Sigmoid colon (tissue), 7 donors: ENCODE results near the gene KCNJ15. TPM values are rescaled to one million over a fixed set of nuclear protein-coding genes. Genes with fewer than 3 reads are reported as not detected.

Experiments
- DNase-seq: peaks from one replicate; pipeline ENCODE4 v3.0.0-alpha.2; 2019
- H3K27ac ChIP-seq, 4 donors: fragments of 200-600 bp; sonication (generic); one replicate each; pipeline ENCODE4 v1.5.1; 2016 to 2019; ENCODE audit warnings: mild to moderate bottlenecking in 1 of 4
- H3K27me3 ChIP-seq, 3 donors: fragments of 200-600 bp; sonication (generic); one replicate each; pipeline ENCODE4 v1.5.1; 2019; ENCODE audit warnings: mild to moderate bottlenecking in 1 of 3
- H3K36me3 ChIP-seq, 4 donors: fragments of 200-600 bp; sonication (generic); one replicate each; pipeline ENCODE4 v1.5.1; 2016 to 2019
- H3K4me1 ChIP-seq, 4 donors: fragments of 200-600 bp; sonication (generic); one replicate each; pipeline ENCODE4 v1.5.1; 2017 to 2019
- H3K4me3 ChIP-seq, 4 donors: fragments of 200-600 bp; sonication (generic); one replicate each; pipeline ENCODE4 v1.5.1; 2017 to 2019; ENCODE audit warnings: mild to moderate bottlenecking in 2 of 4, moderate library complexity in 1 of 4
- H3K9me3 ChIP-seq, 4 donors: fragments of 200-600 bp in 3 of 4; sonication (generic) in 3 of 4; one replicate each; pipeline versions ENCODE4 v1.5.1 to v1.6.1; 2013 to 2019
- EP300 ChIP-seq, 4 donors: sonication (generic); formaldehyde crosslinking; IDR thresholded peaks; one replicate each; pipeline ENCODE4 v1.6.1; 2017; ENCODE audit warnings: antibody characterized with exemption in 4 of 4
- POLR2A ChIP-seq, 2 donors: fragments of 450-650 bp; IDR thresholded peaks; one replicate each; pipeline ENCODE4 v1.6.1; 2016; ENCODE audit warnings: antibody characterized with exemption in 2 of 2, mild to moderate bottlenecking in 2 of 2, moderate library complexity in 2 of 2
- POLR2AphosphoS5 ChIP-seq, 4 donors: sonication (generic); formaldehyde crosslinking; IDR thresholded peaks; one replicate each; pipeline ENCODE4 v1.6.1; 2017; ENCODE audit warnings: antibody characterized with exemption in 4 of 4
- WGBS, 2 donors: extraction: QIAGEN DNeasy Blood & Tissue Kit; methylation state at CpG; one replicate each; pipeline ENCODE4 v1.1.7; 2013; 5-methylcytosine and 5-hydroxymethylcytosine counted together
- intact Hi-C: fragments of 100-400 bp; cut with DNase I; formaldehyde crosslinking; loops from one replicate; pipeline ENCODE4 v1.15.1; 2023
- polyA plus RNA-seq, 3 donors: library from polyadenylated mRNA; stranded (reverse); fragments of 200-250 nt; gene quantifications; one replicate each; pipeline ENCODE4 v1.2.3, GENCODE V29; 2013
- total RNA-seq, 4 donors: library from RNA; depleted of rRNA; stranded (reverse); fragments of >200 nt; gene quantifications; one replicate each; pipeline ENCODE4 v1.1.0, GENCODE V29; 2016
- TF ChIP-seq, protein P1 (sequence below), 4 experiments: fragments of 450-650 bp in 3 of 4; fragments of 200-600 bp in 1 of 4; IDR thresholded peaks; one replicate each; pipeline ENCODE4 v1.5.1; 2016 to 2019; ENCODE audit warnings: antibody characterized with exemption in 4 of 4, mild to moderate bottlenecking in 3 of 4, moderate library complexity in 2 of 4
- donor health status: healthy with polysubstance abuse.
- donor health status: Bipolar disorder and iron deficiency.
- donor health status: healthy.

The KCNJ15 gene
- total and polyA plus RNA-seq, 7 donors, result 0.22 to 0.60 (median 0.49) TPM; not detected in 4

DNA sequence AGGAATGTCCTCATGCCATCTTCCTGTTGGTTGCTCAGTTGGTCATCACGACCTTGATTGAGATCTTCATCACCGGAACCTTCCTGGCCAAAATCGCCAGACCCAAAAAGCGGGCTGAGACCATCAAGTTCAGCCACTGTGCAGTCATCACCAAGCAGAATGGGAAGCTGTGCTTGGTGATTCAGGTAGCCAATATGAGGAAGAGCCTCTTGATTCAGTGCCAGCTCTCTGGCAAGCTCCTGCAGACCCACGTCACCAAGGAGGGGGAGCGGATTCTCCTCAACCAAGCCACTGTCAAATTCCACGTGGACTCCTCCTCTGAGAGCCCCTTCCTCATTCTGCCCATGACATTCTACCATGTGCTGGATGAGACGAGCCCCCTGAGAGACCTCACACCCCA, 42.9 kb downstream of the KCNJ15 start:
- Histone ChIP-seq H3K4me1 (peaks cover 0 to 14% (median 6%) of the 10 kb centered on the region in 4 donors), H3K9me3 (no peaks in the 10 kb centered on the region), H3K4me3 (no peak overlapping the region), H3K36me3 (no peaks in the 10 kb centered on the region), H3K27me3 (peaks cover 0 to 9% (median 5%) of the 10 kb centered on the region in 3 donors), H3K27ac (no peak overlapping the region)
- WGBS, 2 donors, result 89 to 90% methylated on average over 8 of the region's 8 CpGs
- TF ChIP-seq POLR2AphosphoS5 (IDR thresholded peaks at IDR 0.05), result no peak
- TF ChIP-seq POLR2A (IDR thresholded peaks at IDR 0.05), result no peak
- TF ChIP-seq EP300 (IDR thresholded peaks at IDR 0.05), result no peak
- TF ChIP-seq, protein P1, sequence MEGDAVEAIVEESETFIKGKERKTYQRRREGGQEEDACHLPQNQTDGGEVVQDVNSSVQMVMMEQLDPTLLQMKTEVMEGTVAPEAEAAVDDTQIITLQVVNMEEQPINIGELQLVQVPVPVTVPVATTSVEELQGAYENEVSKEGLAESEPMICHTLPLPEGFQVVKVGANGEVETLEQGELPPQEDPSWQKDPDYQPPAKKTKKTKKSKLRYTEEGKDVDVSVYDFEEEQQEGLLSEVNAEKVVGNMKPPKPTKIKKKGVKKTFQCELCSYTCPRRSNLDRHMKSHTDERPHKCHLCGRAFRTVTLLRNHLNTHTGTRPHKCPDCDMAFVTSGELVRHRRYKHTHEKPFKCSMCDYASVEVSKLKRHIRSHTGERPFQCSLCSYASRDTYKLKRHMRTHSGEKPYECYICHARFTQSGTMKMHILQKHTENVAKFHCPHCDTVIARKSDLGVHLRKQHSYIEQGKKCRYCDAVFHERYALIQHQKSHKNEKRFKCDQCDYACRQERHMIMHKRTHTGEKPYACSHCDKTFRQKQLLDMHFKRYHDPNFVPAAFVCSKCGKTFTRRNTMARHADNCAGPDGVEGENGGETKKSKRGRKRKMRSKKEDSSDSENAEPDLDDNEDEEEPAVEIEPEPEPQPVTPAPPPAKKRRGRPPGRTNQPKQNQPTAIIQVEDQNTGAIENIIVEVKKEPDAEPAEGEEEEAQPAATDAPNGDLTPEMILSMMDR (IDR thresholded peaks at IDR 0.05), result no peak
- DNase-seq, result no peak
- intact Hi-C loops, result no loop called here

DNA sequence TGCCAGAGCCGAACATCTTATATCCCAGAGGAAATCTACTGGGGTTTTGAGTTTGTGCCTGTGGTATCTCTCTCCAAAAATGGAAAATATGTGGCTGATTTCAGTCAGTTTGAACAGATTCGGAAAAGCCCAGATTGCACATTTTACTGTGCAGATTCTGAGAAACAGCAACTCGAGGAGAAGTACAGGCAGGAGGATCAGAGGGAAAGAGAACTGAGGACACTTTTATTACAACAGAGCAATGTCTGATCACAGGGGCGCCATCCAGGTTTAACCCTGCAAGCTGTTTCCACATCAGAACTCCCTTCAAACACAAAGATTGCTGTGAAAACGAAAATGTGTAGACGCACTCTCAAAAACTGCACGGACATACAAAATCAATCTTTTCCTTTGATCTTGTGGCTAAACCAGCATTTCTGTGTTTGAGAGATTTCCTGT, 43.4 kb downstream of the KCNJ15 start:
- peaks cover 0 to 9% (median 6%) of the 10 kb centered on the region in 3 donors for H3K27me3 ChIP-seq
- H3K4me1 ChIP-seq, result peaks cover 0 to 14% (median 6%) of the 10 kb centered on the region in 4 donors
- TF ChIP-seq POLR2AphosphoS5 (IDR thresholded peaks at IDR 0.05) (no peak), POLR2A (IDR thresholded peaks at IDR 0.05) (no peak), EP300 (IDR thresholded peaks at IDR 0.05) (no peak)
- TF ChIP-seq, protein P1 (IDR thresholded peaks at IDR 0.05), result no peak
- H3K36me3 ChIP-seq, result no peaks in the 10 kb centered on the region
- intact Hi-C loops, result no loop called here
- H3K27ac ChIP-seq, result no peak overlapping the region
- no peaks in the 10 kb centered on the region for H3K9me3 ChIP-seq
- no peak for DNase-seq
- H3K4me3 ChIP-seq, result no peak overlapping the region
- WGBS, 2 donors, result 47 to 72% methylated on average over 7 of the region's 7 CpGs

DNA sequence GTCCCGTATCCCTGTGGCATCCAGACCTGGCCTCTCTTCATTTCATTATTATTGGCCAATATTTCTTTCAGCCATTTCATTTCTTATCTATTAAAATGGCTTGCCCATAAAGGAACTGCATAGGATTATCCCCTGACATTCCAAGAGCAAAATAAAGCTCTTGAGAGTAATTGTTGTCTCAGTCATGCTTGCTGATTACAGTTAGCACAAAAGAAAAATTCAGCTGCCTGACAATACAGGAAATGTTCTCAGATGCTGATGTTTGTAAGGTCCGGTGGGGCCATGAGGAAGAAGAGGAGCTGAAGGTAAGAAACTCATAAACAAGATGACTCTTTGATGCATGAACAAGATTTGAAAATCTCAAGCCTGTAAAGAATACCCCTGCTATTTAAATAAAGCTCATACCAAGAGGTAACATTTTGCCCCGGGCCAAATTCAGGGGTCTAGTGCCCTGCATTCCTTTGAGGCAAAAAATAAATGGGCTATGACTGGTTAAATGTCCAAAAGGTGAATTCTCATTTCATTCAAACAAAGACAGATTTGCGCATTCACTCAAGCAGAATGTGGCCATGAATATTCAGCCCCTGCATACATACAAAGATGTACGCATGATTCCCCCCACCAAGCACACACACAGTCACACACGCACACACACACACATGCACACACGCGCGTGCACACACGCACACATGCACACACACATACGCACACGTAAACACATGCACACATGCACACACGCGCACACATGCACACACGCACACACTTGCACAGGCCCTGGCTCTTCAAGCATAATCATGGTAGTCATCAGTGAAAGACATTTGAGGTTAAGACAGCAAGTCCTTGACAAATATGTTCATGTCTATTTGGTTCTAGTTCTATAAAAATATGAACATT, 44.8 kb downstream of the KCNJ15 start:
- TF ChIP-seq POLR2AphosphoS5 (IDR thresholded peaks at IDR 0.05) (no peak), POLR2A (IDR thresholded peaks at IDR 0.05) (no peak), EP300 (IDR thresholded peaks at IDR 0.05) (no peak)
- TF ChIP-seq, protein P1 (IDR thresholded peaks at IDR 0.05), result no peak
- peaks cover 0 to 12% (median 9%) of the 10 kb centered on the region in 3 donors for H3K27me3 ChIP-seq
- H3K27ac ChIP-seq, result no peak overlapping the region
- H3K4me3 ChIP-seq, result no peak overlapping the region
- H3K9me3 ChIP-seq, result no peaks in the 10 kb centered on the region
- no peaks in the 10 kb centered on the region for H3K36me3 ChIP-seq
- H3K4me1 ChIP-seq, result peaks cover 0 to 11% (median 5%) of the 10 kb centered on the region in 4 donors
- no peak for DNase-seq
- WGBS, 2 donors, result 86 to 87% methylated on average over 15 of the region's 15 CpGs
- intact Hi-C loops, result no loop called here

DNA sequence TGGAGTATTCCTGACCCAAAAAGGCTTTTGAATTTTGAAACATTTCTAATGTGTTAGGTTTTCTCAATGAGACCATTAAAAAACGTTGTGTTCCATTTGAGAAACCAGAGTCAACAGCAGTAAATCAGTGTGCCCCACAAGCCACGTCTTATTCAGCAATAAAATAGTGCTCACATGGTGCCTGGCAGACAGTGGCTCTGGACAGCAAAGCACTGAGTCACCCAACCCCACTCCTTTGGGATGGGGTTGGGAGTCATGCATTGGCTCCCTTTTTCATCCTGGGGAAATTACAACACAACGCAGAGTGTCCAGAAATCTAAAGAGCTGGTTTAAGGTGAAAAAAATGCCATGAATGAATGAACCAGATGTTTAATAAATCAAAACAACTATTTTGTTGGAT, 46.5 kb downstream of the KCNJ15 start:
- H3K4me1 ChIP-seq, result no peaks in the 10 kb centered on the region
- H3K27me3 ChIP-seq, result peaks cover 0 to 12% (median 9%) of the 10 kb centered on the region in 3 donors
- WGBS, 2 donors, result 42 to 57% methylated on average over 3 of the region's 3 CpGs
- DNase-seq, result peak; percentile 78
- TF ChIP-seq POLR2AphosphoS5 (IDR thresholded peaks at IDR 0.05), result peak in 2 of 4 donors; percentile 16 to 59
- TF ChIP-seq, protein P1 (IDR thresholded peaks at IDR 0.05), result no peak
- H3K27ac ChIP-seq, result no peak overlapping the region
- H3K4me3 ChIP-seq, result no peak overlapping the region
- intact Hi-C loops, result no loop called here
- no peaks in the 10 kb centered on the region for H3K36me3 ChIP-seq
- H3K9me3 ChIP-seq, result no peaks in the 10 kb centered on the region
